ENCODE measurements around the gene MAST1.
A peak's percentile ranks its signal among the peaks of the same experiment; 100 is the strongest.
"Not testable (repeated sequence)": the region's sequence is repeated elsewhere in the genome, so short reads cannot be mapped to it uniquely, and the experiment has no call there.

MAST1 gene

GRCh38 chr19:12912571-12912970 lies 74.3 kb downstream of the MAST1 start:
- H3K4me1 ChIP-seq (ENCODE audit: control insufficient read depth, insufficient read depth, low read length): peaks cover 23% of the 10 kb centered on the region
- H3K9me3 ChIP-seq (ENCODE audit: control insufficient read depth in 2 of 2, low read length in 2 of 2): no peaks in the 10 kb centered on the region
- H3K27me3 ChIP-seq (ENCODE audit: control insufficient read depth in 1 of 2, insufficient read depth in 2 of 2, low read length in 2 of 2): no peaks in the 10 kb centered on the region
- peak overlapping the region; percentile 50 to 66 for H3K9ac ChIP-seq (ENCODE audit: low read length in 2 of 2)
- peak overlapping the region; percentile 40 to 64 for H3K4me3 ChIP-seq (ENCODE audit: low read length in 2 of 2)
- peak overlapping the region; percentile 94 for H3K27ac ChIP-seq (ENCODE audit: low read length)
- H3K36me3 ChIP-seq (ENCODE audit: control insufficient read depth in 2 of 2, insufficient read depth in 2 of 2, low read length in 2 of 2): no peaks in the 10 kb centered on the region

GRCh38 chr19:12913011-12913561 lies 74.8 kb downstream of the MAST1 start:
- peaks cover 23% of the 10 kb centered on the region for H3K4me1 ChIP-seq (ENCODE audit: control insufficient read depth, insufficient read depth, low read length)
- peak overlapping the region; percentile 50 to 66 for H3K9ac ChIP-seq (ENCODE audit: low read length in 2 of 2)
- H3K36me3 ChIP-seq (ENCODE audit: control insufficient read depth in 2 of 2, insufficient read depth in 2 of 2, low read length in 2 of 2): no peaks in the 10 kb centered on the region
- no peaks in the 10 kb centered on the region for H3K27me3 ChIP-seq (ENCODE audit: control insufficient read depth in 1 of 2, insufficient read depth in 2 of 2, low read length in 2 of 2)
- peak overlapping the region; percentile 94 for H3K27ac ChIP-seq (ENCODE audit: low read length)
- no peaks in the 10 kb centered on the region for H3K9me3 ChIP-seq (ENCODE audit: control insufficient read depth in 2 of 2, low read length in 2 of 2)
- H3K4me3 ChIP-seq (ENCODE audit: low read length in 2 of 2): peak overlapping the region; percentile 40 to 64

GRCh38 chr19:12913851-12914690 lies 75.8 kb downstream of the MAST1 start:
- no peaks in the 10 kb centered on the region for H3K27me3 ChIP-seq (ENCODE audit: control insufficient read depth in 1 of 2, insufficient read depth in 2 of 2, low read length in 2 of 2)
- no peaks in the 10 kb centered on the region for H3K36me3 ChIP-seq (ENCODE audit: control insufficient read depth in 2 of 2, insufficient read depth in 2 of 2, low read length in 2 of 2)
- peak overlapping the region; percentile 35 to 40 for H3K4me3 ChIP-seq (ENCODE audit: low read length in 2 of 2)
- H3K9me3 ChIP-seq (ENCODE audit: control insufficient read depth in 2 of 2, low read length in 2 of 2): no peaks in the 10 kb centered on the region
- H3K27ac ChIP-seq (ENCODE audit: low read length): peak overlapping the region; percentile 94
- H3K9ac ChIP-seq (ENCODE audit: low read length in 2 of 2): peak overlapping the region; percentile 50 to 66
- H3K4me1 ChIP-seq (ENCODE audit: control insufficient read depth, insufficient read depth, low read length): peaks cover 23% of the 10 kb centered on the region

- not testable (repeated sequence) for H3K27me3 ChIP-seq (ENCODE audit: control insufficient read depth in 1 of 2, insufficient read depth in 2 of 2, low read length in 2 of 2); H3K36me3 ChIP-seq (ENCODE audit: control insufficient read depth in 2 of 2, insufficient read depth in 2 of 2, low read length in 2 of 2); H3K27ac ChIP-seq (ENCODE audit: low read length); H3K9ac ChIP-seq (ENCODE audit: low read length in 2 of 2); H3K4me3 ChIP-seq (ENCODE audit: low read length in 2 of 2); H3K9me3 ChIP-seq (ENCODE audit: control insufficient read depth in 2 of 2, low read length in 2 of 2)
- H3K4me1 ChIP-seq (ENCODE audit: control insufficient read depth, insufficient read depth, low read length): peaks cover 23% of the 10 kb centered on the region
These were observed 77.5 kb downstream of the MAST1 start for GRCh38 chr19:12915860-12916259.

GRCh38 chr19:12918253-12918652 lies 79.9 kb downstream of the MAST1 start:
- H3K36me3 ChIP-seq (ENCODE audit: control insufficient read depth in 2 of 2, insufficient read depth in 2 of 2, low read length in 2 of 2): peaks cover 5 to 10% of the 10 kb centered on the region in 2 donors
- no peak overlapping the region for H3K4me3 ChIP-seq (ENCODE audit: low read length in 2 of 2)
- H3K9ac ChIP-seq (ENCODE audit: low read length in 2 of 2): no peak overlapping the region

GRCh38 chr19:12921047-12921446 lies 82.7 kb downstream of the MAST1 start:
- Histone ChIP-seq H3K27ac (ENCODE audit: low read length) (no peak overlapping the region), H3K4me1 (ENCODE audit: control insufficient read depth, insufficient read depth, low read length) (no peaks in the 10 kb centered on the region), H3K9me3 (ENCODE audit: control insufficient read depth in 2 of 2, low read length in 2 of 2) (no peaks in the 10 kb centered on the region), H3K36me3 (ENCODE audit: control insufficient read depth in 2 of 2, insufficient read depth in 2 of 2, low read length in 2 of 2) (peaks cover 24 to 25% of the 10 kb centered on the region in 2 donors), H3K4me3 (ENCODE audit: low read length in 2 of 2) (no peak overlapping the region), H3K27me3 (ENCODE audit: control insufficient read depth in 1 of 2, insufficient read depth in 2 of 2, low read length in 2 of 2) (no peaks in the 10 kb centered on the region), H3K9ac (ENCODE audit: low read length in 2 of 2) (no peak overlapping the region)

More at GRCh38 chr19:12918253-12918652, 79.9 kb downstream of the MAST1 start:
- Histone ChIP-seq H3K27ac (ENCODE audit: low read length) (no peak overlapping the region), H3K27me3 (ENCODE audit: control insufficient read depth in 1 of 2, insufficient read depth in 2 of 2, low read length in 2 of 2) (no peaks in the 10 kb centered on the region), H3K4me1 (ENCODE audit: control insufficient read depth, insufficient read depth, low read length) (peaks cover 11% of the 10 kb centered on the region), H3K9me3 (ENCODE audit: control insufficient read depth in 2 of 2, low read length in 2 of 2) (no peaks in the 10 kb centered on the region)

- no peak overlapping the region for H3K4me3 ChIP-seq (ENCODE audit: low read length in 2 of 2)
- H3K9ac ChIP-seq (ENCODE audit: low read length in 2 of 2): no peak overlapping the region
- peaks cover 34 to 35% of the 10 kb centered on the region in 2 donors for H3K36me3 ChIP-seq (ENCODE audit: control insufficient read depth in 2 of 2, insufficient read depth in 2 of 2, low read length in 2 of 2)
- H3K27me3 ChIP-seq (ENCODE audit: control insufficient read depth in 1 of 2, insufficient read depth in 2 of 2, low read length in 2 of 2): no peaks in the 10 kb centered on the region
- H3K4me1 ChIP-seq (ENCODE audit: control insufficient read depth, insufficient read depth, low read length): no peaks in the 10 kb centered on the region
- H3K27ac ChIP-seq (ENCODE audit: low read length): no peak overlapping the region
- H3K9me3 ChIP-seq (ENCODE audit: control insufficient read depth in 2 of 2, low read length in 2 of 2): no peaks in the 10 kb centered on the region
These were observed 84.6 kb downstream of the MAST1 start for GRCh38 chr19:12922959-12923358.
